Activated T-cell treated with anti-CD3 and anti-CD28 coated beads, Interleukin-2, amount 50 U/mL, for 48 hours (primary cell): ENCODE results near the gene CCDC178.

Experiments used
- DNase-seq, 2 experiments: peaks; one replicate each; pipeline ENCODE4 v3.0.0-alpha.2; 2020

Gene CCDC178

DNA sequence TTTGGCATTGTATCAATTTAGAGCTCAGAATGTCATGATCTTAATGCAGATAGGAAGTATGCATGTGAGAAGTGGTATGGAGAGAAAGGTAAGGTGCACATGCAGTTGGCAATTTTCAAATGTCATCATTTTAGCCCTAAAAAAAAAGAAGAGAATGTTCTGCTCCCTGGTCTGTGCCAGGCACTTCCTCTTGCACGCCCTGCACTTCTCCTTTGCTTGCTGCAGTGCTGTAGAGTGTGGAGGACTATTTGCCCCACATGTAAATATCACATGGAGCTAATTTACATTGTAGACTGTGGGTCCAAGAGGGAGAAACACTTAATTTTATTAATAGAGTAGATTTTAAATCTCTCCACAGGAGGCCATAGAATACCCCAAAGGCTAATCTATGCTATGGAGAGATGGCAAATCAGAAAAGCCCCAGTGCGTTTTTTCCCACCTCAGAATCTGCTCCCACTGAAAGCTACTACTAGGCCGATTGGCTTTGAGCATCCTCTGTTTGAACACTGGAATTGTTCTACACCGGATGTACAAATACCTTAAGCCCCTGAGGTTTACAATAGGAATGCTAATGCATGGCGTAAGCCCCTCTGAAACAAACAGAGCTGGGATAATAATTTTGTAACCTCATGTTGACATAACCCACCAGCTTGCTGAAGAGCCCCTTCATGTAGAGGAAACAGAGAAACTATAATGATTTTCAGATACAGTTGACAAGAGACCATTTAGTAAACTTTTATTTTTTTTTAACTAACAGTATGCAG lies 530.5 kb downstream of the CCDC178 start:
- no peak for DNase-seq

- no peak for DNase-seq
These were observed 532.1 kb downstream of the CCDC178 start for GRCh38 chr18:32908424-32908805.

DNA sequence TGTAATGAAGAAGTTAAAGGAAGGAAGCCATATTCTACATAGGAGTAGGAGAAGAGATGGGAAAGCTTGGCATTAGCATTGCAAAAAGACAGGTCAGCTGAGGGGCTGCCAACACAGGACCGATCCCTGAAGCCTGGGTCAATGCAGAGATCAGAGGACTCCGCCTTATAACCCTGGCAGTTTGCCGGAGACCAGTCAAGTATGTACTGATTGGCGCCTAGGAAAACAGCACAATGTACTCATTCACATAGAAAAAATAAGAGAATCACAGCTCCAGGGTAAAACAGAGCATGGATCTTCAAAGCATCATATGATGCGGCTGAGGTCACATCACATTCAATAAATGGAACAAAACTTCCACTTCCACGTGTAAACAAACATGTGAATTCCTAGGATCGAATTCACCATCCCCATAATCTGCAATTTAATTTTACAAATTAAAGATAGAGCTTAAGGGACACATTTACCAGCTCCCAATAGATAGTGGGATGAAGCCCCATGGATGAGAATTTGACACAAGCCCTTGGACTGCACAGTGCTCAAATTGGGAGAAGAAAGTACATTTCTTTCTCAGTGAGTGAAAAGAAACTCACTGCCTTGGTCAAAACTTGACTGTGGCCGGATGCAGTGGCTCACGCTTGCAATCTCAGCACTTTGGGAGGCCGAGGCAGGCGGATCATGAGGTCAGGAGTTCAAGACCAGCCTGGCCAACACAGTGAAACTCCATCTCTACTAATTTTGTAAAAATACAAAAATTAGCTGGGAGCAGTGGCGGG lies 532.7 kb downstream of the CCDC178 start:
- DNase-seq: no peak

- no peak for DNase-seq
These were observed 533.3 kb downstream of the CCDC178 start for GRCh38 chr18:32907311-32907585.

DNA sequence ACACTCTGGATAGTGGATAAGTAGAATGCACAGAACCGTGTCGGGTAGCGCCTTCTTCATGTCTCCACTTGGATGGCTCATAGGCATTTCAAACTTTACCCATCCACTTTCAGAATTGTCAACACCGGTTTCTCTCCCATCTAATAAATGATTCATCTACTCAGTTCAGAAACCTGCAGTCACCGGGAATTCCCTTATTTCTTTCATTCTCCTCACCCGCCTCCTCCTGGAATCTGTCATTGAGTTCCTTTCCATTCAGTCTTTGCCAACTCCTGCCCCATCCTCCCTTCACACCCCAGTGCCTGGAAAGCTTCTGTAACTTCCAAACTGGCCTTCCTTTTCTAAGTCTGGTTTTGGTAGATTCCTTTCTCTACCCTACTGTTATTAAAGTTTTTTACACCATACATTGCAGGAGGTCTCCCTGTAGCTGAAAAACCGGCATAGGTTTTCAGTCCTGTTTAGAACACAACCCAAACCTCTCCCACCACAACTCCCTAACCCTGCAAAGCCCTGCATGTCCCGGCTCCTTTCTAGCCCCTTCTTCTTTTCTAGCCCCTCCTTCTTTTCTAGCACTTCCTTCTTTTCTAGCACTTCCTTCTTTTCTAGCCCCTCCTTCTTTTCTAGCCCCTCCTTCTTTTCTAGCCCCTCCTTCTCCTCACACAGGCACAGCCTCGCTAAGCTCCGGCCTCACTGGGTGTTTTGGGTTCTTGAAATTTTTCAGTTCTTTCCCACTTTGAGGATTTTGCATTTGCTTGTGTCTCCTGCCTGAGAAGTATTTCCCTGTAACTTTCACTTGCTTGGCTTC lies 533.8 kb downstream of the CCDC178 start:
- no peak for DNase-seq

GRCh38 chr18:32905651-32906050 lies 534.9 kb downstream of the CCDC178 start:
- no peak for DNase-seq

DNA sequence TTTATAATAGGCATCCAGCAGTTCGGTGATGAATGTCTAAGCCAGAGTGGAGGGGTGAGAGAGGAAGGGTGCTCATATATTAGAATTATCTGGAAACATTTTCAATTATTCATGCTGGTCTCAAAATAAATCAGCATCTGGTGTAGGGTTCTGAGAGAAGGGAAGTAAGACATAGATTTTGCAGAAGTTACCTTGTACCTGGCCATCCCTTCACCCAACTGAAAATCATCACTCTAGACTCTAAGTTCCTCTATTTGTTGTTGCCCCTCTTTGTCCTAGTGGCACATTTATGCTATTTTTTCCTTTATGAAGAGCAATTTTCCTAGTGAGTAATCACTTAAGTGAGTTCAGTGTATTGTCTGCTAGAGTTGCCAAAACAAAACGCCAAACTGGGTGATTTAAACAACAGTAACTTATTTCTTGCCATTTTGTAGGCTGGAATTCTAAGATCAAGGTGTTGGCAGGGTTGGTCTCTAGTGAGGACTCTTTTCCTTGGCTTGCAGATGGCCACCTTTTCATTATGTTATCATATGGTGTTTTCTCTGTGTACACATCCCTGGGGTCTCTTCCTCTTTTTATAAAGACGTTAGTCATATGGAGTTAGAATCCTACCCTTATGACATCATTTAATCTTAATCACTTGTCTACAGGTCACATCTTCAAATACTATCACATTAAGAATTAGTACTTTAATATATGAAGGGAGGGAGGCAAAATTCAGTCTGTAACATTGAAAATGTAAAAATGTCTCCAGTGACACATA lies 537.8 kb downstream of the CCDC178 start:
- no peak for DNase-seq

GRCh38 chr18:32899819-32900218 lies 540.7 kb downstream of the CCDC178 start:
- no peak for DNase-seq

DNA sequence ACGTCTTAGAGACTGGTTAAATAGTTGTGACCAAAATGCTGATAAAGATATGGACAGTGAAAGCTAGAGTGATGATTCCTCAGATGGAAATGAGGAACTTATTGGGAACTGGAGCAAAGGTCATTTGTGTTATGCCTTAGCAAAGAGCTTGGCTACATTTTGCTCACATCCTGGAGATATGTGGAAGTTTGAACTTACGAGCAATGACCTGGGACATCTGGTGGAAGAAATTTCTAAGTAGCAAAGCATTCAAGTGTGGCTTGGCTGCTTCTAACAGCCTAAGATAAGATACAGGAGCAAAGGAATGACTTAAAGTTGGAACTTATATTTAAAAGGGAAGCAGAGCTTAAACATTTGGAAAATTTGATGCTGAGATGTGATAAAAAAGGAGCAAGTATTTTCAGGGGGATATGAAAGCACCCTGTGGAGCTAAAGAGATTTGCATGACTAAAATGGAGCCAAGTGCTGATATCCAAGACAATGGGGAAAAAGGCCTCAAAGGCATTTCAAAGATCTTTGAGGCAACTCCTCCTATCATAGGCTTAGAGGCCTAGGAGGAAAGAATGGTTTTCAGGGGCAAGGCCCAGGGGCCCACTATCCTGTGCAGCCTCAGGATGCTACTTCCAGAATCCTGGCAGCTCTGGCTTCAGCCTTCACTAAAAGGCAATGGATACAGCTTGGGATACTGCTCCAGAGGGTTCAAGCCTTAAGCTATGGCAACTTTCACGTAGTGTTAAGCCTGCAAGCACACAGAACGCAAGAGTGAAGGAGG lies 543.6 kb downstream of the CCDC178 start:
- no peak for DNase-seq

DNA sequence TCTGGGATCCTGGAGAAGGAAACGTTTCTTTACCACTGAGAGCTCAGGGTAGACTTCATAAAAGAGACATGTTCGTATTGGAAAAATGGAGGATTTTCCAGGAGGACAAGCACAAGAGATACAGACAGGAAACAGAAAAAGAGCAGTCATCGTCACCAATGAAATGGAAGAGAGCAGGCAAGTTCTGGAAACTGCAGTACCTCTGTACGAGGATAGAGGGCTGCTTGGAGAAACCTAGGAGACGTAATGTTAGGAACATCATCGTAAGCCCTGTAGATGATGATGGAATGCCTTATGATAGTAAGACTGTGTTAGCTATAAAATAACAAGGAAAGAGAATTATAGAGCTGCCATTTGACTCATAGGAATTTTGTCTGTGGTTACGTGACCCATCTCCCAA lies 546.6 kb downstream of the CCDC178 start:
- no peak for DNase-seq

DNA sequence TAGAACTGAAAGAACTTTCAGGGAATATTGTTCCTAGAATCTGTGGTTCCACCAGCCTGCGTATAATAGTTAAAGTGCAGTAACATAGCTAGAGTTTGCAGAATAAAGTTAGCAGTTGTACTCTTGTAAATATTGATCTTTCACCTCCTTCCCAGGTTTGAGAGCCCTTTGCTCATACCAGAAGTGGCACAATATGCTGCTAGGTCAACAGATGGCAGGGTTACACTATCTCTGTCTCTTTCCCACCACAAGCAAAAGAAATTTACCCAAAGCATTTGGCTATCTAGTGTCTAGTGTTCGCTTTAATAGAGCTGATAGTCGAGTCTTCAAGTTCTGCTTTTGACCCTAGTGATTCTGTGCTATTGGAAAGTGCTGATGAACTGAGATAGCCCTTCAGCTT lies 548.7 kb downstream of the CCDC178 start:
- DNase-seq: no peak

DNA sequence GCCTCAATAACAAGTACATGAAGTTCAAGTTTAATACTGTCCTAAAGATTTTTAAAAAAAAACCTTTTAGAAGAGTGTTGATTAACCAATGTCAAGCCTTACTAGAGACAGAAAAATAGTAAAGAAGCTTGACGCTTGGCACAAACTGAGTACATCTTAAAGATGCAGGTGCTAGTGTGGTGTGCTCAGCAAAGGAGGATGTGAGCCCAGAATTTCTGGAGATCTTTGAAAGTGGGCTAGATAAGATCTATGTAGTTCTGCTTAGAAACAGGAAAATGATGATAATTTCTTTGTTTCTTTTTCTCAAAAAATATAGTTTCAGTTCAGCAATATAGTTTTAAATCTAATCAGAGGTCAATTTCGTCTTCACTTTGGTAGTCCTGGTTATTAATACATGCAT lies 549.4 kb downstream of the CCDC178 start:
- no peak for DNase-seq

- DNase-seq: no peak
These were observed 550.6 kb downstream of the CCDC178 start for GRCh38 chr18:32889615-32890593.

DNA sequence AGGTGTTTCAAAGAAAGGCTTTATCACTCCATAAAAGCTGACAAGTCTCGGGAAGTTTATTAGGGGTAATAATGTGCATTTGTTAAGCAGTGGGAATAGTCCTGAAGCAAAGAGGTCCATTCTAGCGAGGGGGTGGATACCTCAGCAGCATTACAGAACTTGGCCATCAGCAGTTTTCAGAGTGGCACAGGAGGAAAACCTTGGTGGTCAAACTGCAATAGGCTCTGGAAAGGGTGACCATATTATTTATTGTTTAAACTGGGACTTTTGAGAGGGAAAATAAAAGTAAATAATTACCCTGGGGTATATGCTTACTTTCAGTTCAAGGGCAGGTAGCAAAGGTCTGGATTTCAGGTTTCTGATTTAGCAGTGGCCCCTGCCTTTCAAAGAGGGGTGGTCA lies 552.2 kb downstream of the CCDC178 start:
- no peak for DNase-seq
